NCI-H345 treated with DMSO at 0.1 percent for 48 hours (cell line): ENCODE results near the gene ADCY10.

Source experiments
- DNase-seq: peaks from one replicate; lab custom pipeline; 2025; ENCODE audit not compliant: unreplicated experiment; lab: John Stamatoyannopoulos, UW

Gene ADCY10

GRCh38 chr1:167928457-167928852 is 14.5 kb upstream of the ADCY10 start:
- DNase-seq: no peak

DNA sequence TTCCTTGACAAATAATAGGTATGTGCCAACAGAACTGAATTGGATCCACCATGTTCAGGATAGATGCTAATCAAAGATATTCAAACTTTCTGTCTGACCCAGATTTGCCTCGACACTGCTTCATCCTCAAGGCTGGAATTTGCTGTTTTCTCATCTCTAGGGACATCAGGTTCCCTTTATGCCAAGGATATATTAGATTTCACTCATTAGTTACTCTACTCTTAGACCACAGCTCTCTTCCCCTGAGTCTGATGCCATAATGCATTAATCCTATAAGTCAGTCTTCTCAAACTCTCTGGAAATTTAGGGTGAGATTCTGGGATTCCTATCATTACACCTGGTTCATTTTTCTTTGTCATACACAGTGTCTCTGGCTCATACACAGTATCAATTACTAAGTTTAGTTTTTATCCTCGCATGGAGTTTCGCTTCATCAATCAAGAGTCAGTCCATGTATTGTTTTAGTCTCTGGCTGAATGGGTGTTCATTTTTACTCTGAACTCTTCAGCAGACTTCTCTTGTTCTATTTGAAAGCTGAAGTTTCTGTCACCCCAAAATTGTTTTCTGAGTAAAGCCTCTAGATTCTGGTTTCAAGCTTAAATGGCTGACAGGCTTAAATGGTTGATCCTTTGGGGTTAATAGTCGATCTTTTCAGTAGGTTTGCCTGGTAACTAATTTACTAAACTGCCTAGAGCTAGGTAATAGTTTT is 13.3 kb upstream of the ADCY10 start:
- no peak for DNase-seq

- no peak for DNase-seq
Observed at GRCh38 chr1:167926486-167926997, 12.6 kb upstream of the ADCY10 start.

DNA sequence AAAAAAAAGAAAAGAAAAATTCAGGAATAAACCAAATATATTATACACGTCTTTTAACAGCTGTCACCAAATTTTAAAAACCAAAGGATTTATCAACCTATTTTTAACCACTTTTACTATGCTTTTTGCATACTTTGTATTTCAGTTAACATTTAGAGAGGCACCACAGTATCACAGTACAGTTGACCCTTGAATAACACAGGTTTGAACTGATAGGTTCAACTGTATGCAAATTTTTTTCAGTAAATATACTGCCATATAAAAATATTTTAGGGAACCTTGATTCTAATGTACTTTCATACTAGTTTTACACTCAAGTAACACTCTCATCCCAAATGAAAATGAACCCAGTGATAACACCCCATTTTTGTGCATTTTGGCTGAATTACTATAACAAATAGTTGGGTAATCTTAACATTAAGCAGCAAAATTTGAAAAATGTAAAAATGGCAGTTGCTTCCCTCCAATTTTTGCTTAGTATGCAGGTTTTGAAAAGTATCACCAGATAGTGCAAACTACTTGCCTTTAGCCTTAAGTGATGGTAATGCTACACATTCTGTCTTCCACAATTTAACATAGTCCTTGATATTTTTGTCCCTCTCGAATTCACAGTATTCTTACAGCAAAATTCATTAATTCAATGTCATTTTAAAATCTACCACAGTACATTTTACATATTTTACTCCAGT is 10.8 kb upstream of the ADCY10 start:
- DNase-seq: no peak

- DNase-seq: no peak
Observed at GRCh38 chr1:167924102-167924501, 10.2 kb upstream of the ADCY10 start.

DNA sequence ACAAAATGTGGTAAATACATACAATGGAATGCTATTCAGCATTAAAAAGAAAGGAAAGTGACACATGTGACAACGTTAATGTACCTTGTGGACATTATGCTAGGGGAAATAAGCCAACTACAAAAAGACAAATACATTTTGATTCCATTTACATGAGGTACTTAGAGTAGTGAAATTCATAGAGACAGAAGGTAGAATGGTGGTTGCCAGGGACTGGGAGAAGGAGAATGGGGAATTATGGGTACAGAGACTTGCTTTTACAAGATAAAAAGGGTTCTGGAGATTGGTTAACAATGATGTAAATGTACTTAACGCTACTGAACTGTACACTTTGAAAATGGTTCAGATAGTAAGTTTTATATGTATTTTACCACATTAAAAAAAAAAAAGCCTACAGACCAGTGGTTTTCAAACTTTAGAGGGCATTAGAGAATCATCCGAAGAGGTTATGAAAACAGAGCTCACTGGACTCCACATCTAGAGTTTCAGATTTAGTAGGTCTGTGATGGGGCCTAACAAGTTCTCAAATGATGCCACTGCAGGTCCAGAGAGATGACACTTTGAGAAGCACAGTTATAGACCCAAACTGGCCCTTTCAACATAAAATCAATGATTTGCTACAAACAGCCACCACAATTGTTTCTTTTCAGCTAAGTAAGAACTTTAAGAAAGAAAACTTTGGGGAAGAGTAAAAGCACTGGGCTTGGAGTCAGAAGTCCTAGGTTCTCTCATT is 9.6 kb upstream of the ADCY10 start:
- no peak for DNase-seq

DNA sequence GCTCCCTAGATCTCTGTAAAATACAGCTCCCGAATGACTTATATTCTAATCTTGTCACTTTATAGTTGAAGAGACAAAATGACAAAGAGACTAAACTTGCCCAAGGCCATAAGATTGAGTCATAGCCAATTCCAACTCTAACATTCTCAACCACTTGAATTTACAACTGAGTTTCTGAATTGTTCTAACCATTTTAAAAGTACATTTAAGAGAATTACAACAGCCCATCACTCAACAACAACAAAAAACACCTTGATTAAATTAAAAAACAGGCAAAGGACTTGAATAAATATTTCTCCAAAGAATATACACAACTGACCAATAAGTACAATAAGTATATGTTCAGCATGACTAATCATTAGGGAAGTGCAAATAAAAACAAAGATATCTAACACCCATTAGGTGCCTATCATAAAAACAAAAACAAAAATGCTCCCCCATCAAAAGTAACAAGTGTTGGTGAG is 8.7 kb upstream of the ADCY10 start:
- no peak for DNase-seq

GRCh38 chr1:167922023-167922422 is 8.1 kb upstream of the ADCY10 start:
- DNase-seq: no peak

DNA sequence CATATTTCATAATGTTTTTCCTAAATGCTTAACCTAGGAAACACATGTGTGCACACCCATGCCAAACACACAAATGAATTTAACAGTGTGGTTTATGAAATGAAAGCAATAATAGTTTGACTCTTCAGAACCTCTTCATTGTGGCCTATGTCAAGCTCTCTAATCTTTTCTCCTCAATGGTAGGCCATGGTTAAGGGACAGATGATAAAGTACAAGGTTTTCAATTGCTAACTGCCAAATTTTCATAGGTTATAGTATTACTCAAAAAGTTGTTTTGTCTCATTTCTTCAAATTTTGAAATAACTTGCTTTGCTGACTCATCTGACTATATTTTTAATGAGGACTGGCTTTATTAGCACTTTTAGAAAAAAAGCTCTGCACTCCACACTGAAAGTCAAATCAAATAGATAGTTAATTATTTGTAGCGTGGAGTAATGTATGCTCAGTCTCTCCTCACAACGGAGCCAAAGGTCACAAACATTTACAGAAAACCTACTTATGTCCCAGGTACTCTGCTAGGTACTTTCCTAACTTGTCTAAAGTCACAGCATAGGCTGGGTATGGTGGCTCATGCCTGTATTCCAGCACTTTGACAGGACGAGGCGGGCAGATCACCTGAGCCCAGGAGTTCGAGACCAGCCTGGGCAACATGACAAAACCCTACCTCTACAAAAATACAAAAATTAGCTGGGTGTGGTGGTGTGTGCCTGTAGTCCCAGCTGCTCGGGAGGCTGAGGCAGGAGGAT is 3.0 kb upstream of the ADCY10 start:
- no peak for DNase-seq

DNA sequence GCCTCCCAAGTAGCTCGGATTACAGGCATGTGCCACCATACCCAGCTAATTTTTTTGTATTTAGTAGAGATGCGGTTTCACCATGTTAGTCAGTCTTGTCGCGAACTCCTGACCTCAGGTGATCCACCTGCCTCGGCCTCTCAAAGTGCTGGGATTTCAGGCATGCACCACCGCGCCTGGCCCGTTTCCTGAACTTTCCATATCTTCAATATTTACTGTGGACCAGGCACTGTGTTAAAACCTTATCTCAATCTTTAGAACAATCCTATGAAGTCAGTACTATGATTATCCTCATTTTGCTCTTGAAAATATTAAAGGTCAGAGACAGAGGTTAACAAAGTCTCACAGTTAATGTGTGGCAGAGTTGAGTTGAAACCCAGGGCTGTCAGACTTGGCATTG is 1.6 kb upstream of the ADCY10 start:
- DNase-seq: no peak

DNA sequence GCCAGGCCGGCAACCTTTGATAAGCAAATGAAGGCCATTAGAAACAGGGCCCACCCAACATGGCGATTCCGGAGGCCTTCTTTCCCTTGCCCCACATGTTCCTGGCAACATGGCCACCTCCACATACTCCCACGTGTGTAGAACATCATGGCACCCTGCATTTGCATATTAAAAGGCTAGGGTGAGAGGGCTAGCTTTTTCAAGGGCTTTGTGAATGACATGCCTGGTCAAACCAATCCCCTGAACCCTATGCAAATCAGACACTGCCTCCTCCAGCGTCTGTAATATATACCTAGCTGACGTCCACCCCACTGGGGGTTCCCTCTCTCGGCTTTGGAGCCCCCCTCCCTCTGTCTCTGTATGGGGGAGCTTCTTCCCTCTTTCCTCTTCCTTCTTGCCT is 1.6 kb downstream of the ADCY10 start:
- DNase-seq: no peak

DNA sequence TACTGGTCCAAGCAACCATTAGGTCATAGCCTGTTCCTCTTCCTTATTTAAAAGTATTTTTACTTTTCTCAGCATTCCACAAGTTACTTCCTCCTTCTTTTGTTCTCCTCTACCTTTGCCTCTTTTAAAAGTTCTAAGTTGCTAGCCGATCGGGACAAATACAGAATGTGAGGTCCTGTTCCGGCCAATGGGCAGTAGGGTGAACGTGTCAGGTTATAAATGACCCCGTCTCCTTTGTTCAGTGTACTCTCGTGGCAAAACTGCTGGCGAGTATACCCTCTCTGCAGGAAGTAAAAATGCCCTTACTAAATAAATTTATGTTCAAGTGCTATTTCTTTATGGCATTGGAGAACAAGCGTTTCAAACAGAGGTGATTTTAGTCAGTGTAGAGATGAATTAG is 2.5 kb downstream of the ADCY10 start:
- no peak for DNase-seq

- no peak for DNase-seq
Observed at GRCh38 chr1:167910530-167910929, 3.4 kb downstream of the ADCY10 start.

DNA sequence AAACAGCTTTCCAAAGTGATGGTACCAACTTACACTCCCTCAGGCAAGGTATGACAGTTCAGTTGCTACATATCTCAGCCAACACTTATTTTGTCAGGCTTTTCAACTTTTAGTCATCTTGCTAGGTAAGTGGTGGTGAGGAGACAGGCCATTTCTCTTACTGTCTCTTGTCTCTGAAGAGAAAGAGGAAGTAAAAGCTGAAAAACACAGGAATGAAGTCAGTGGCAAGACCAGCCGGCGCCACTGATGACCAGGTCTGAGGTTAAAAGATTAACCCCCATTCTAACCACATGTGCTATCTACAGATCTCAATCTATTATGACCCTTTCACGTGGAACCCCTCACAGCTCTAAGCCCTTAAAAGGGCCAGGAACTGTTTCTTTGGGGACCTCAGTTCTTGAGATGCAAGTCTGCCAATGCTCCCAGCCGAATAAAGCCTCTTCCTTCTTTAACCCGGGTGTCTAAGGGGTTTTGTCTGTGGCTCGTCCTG is 4.2 kb downstream of the ADCY10 start:
- DNase-seq: no peak

DNA sequence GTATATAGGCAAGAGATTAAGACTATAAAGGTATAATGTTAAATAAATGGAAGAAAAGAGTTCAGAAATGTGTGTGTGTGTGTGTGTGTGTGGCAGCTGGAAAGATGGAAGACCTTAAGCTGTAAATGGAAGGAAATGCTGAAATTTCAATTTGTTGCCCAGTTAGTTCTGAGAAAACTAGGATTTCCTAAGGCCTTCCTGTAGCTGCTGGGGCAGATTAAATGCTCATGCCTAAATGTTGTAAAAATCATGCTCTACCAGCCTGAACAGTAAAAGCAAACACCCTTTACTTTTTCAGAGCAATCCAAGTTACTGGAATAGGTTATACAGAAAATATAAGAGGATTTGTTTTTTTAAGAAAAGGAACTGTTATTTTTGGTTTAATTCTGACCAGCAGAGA is 8.3 kb downstream of the ADCY10 start:
- no peak for DNase-seq

DNA sequence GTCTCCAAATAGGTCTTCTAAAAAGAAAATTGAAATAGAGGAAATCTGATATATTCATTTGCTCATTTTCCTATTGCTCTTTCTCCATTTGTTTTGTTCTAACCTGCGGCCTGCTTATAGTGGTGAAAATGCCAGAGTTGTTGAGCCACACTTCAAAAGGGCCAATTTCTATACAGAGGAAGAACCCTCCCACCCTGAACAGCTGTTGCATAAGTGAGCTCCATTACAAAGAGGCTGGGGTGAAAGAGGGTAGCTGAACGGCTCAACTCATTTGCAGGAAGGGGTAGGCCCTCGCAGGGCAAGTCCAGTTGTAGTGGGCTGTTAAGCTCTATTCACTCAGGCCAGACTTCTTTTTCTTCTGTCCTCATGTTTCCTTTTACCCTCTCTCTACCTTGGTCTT is 8.8 kb downstream of the ADCY10 start:
- no peak for DNase-seq

- peak; percentile 46 for DNase-seq
Observed at GRCh38 chr1:167904652-167905130, 9.2 kb downstream of the ADCY10 start.

GRCh38 chr1:167900907-167901306 is 13.0 kb downstream of the ADCY10 start:
- no peak for DNase-seq

DNA sequence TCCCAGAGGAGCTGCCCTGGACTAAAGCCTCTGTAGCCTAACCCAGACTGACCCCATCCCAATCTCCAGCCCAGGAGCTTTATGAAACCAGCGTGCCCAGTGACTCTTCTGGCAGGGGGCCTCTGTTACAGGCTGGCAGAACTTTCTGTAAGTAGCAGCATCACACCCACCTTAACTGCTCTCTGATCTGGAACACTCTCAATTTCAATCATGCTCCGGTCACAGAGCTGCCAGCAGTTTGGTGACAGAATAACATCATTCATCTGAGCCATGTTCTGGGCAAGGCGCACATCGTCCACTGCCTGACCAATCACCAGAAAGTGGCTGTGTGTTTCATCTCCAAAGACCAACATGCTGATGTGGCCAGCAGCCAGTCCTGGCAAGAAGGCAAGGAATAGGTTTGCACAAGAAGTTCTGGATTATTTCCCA is 14.7 kb downstream of the ADCY10 start:
- no peak for DNase-seq

GRCh38 chr1:167898578-167899222 is 15.2 kb downstream of the ADCY10 start:
- DNase-seq: no peak
